Fibroblast of skin of right biceps (primary cell): ENCODE results near the gene FYN.

Experiments
- DNase-seq: peaks from one replicate; pipeline ENCODE4 v3.0.0-alpha.2; 2013

The FYN gene

DNA sequence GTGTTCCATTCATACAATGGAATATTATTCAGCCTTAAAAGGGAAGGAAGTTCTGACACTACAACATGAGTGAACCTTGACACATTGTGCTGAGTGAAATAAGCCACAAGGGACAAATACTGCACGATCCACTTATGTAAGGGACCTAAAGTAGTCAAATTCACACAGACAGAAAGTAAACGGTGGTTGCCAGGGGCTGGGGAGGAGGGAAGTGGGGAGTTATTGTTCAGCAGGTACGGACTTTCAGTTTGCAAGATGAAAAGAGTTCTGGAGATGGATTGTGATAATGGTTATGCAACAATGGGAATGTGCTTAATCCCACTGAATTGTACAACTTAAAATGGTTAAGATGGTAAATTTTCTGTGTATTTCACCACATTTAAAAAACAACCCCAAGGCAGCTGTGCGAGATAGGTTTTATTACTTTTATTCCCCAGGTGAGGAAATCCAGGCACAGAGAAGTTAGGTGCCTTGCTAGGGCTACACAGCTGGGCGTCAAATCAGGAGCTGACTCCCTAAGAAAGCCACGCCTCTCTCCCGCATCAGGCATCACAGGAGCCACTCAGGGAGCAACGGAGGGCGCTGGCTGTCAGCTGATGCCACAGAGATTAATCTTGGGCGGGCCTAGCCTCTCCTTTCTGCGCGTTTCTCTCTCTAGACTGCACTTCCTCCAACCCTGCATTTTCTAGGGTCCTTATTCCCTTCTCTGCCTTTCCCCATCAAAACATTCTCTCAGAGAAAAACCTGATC, 258.2 kb downstream of the FYN start:
- no peak for DNase-seq

DNA sequence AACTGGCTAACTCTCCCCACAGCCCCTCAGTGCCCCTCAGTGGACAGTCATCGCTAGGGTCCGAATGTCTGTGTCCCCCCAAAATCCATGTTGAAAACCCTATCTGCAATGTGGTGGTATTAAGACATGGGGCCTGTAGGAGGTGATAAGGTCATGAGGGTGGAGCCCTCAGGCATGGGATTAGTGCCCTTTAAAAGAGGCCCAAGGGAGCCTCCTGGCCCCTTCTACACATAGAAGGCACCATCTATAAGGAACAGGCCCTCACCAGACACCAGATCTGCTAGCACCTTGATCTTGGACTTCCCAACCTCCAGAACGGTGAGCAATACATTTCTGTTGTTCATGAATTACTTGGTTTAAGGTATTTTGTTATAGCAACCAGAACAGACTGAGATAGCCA, 260.9 kb downstream of the FYN start:
- DNase-seq: no peak

DNA sequence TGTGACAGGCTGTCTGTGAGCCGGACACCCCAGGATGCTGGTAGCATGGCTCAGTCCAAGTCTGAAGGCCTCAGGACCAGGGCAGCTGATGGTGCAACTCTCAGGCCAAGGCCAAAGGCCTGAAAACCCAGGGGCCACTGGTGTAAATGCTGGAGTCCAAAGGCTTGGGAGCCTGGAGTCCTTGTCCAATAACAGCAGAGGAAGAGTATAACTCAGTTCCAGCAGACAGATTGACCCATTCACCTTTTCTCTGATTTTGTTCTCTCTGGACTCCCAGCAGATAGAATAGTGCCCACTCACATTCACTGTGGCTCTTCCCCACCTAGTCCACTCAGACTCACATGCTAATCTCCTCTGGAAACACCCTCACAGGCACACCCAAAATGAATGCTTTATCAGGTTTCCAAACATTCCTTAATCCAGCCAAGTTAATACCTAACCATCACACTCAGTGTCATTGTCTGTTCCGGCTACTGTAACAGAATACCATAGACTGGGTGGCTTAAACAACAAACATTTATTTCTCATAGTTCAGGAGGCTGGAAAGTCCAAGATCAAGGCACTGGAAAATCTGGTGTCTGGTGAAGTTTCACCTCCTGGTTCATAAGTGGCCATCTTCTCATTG, 262.6 kb downstream of the FYN start:
- DNase-seq: no peak
